DMS 273 (cell line): ENCODE data around the gene C1orf159.
"Not testable (repeated sequence)": the region's sequence is repeated elsewhere in the genome, so short reads cannot be mapped to it uniquely, and the experiment has no call there.

Source experiments
- DNase-seq: peaks from one replicate; lab custom pipeline; 2025; ENCODE audit not compliant: unreplicated experiment; lab: John Stamatoyannopoulos, UW

Gene C1orf159

GRCh38 chr1:1082239-1082775 lies 33.6 kb downstream of the C1orf159 start:
- no peak for DNase-seq

GRCh38 chr1:1081311-1082238 lies 34.3 kb downstream of the C1orf159 start:
- DNase-seq: no peak

GRCh38 chr1:1080951-1081310 lies 35.0 kb downstream of the C1orf159 start:
- no peak for DNase-seq

GRCh38 chr1:1080122-1080757 lies 35.6 kb downstream of the C1orf159 start:
- DNase-seq: peak; percentile 90

- peak; percentile 94 for DNase-seq
Observed at GRCh38 chr1:1079408-1080121, 36.3 kb downstream of the C1orf159 start.

GRCh38 chr1:1077396-1077795 lies 38.5 kb downstream of the C1orf159 start:
- DNase-seq: not testable (repeated sequence)

- DNase-seq: no peak
Observed at GRCh38 chr1:1075148-1075935, 40.5 kb downstream of the C1orf159 start.

- DNase-seq: no peak
Observed at GRCh38 chr1:1074631-1075147, 41.2 kb downstream of the C1orf159 start.

- no peak for DNase-seq
Observed at GRCh38 chr1:1073743-1074587, 41.9 kb downstream of the C1orf159 start, which contains the start of gene RNF223. Gene RNF223 (minus strand): TSS chr1:1074306. CDS start chr1:1072566, 1,740 bp downstream.

- no peak for DNase-seq
Observed at GRCh38 chr1:1072849-1073742, 42.8 kb downstream of the C1orf159 start.

GRCh38 chr1:1072299-1072848 lies 43.5 kb downstream of the C1orf159 start:
- no peak for DNase-seq

GRCh38 chr1:1071486-1072298 lies 44.2 kb downstream of the C1orf159 start:
- no peak for DNase-seq

GRCh38 chr1:1069711-1070676 lies 45.9 kb downstream of the C1orf159 start:
- DNase-seq: no peak

- DNase-seq: peak; percentile 84
Observed at GRCh38 chr1:1069056-1069710, 46.7 kb downstream of the C1orf159 start.

GRCh38 chr1:1068517-1069055 lies 47.3 kb downstream of the C1orf159 start:
- DNase-seq: no peak
